SK-N-SH treated with all-trans-retinoic acid at 6 μM for 48 hours (cell line): ENCODE data around the gene ETV1.

Source experiments
- ARNTL ChIP-seq: fragments of 450-650 bp; formaldehyde crosslinking; IDR thresholded peaks from 2 replicates; pipeline ENCODE4 v1.5.0; 2020; ENCODE audit warnings: low read depth, mild to moderate bottlenecking, moderate library complexity, borderline replicate concordance
- CREB5 ChIP-seq: fragments of 250-450 bp; sonication (Bioruptor Pico); IDR thresholded peaks from 2 replicates; pipeline ENCODE4 v1.5.1; 2020; ENCODE audit warnings: low read depth, mild to moderate bottlenecking, moderate library complexity
- CSDC2 ChIP-seq: fragments of 250-450 bp; sonication (Bioruptor Pico); IDR thresholded peaks from 2 replicates; pipeline ENCODE4 v1.5.0; 2020; ENCODE audit warnings: mild to moderate bottlenecking, moderate library complexity
- OSR1 ChIP-seq: fragments of 250-450 bp; sonication (Bioruptor Pico); IDR thresholded peaks from 2 replicates; pipeline ENCODE4 v1.8.0; 2022; ENCODE audit warnings: moderate library complexity, mild to moderate bottlenecking, inconsistent platforms
- PATZ1 ChIP-seq: fragments of 250-450 bp; sonication (Bioruptor Pico); IDR thresholded peaks from 2 replicates; pipeline ENCODE4 v1.8.0; 2020; ENCODE audit warnings: mild to moderate bottlenecking, moderate library complexity, borderline replicate concordance
- RARB ChIP-seq: fragments of 250-450 bp; sonication (Bioruptor Pico); IDR thresholded peaks from 2 replicates; pipeline ENCODE4 v1.8.0; 2021; ENCODE audit warnings: mild to moderate bottlenecking, moderate library complexity
- TSHZ2 ChIP-seq: fragments of 250-450 bp; sonication (Bioruptor Pico); IDR thresholded peaks from 2 replicates; pipeline ENCODE4 v1.5.0; 2020; ENCODE audit warnings: mild to moderate bottlenecking, moderate library complexity
- ZC3H10 ChIP-seq: fragments of 250-450 bp; sonication (Bioruptor Pico); IDR thresholded peaks from 2 replicates; pipeline ENCODE4 v1.5.1; 2021; ENCODE audit warnings: mild to moderate bottlenecking, moderate library complexity
- ZFP3 ChIP-seq: fragments of 250-450 bp; sonication (Bioruptor Pico); IDR thresholded peaks from 2 replicates; pipeline ENCODE4 v1.5.0; 2020; ENCODE audit warnings: mild to moderate bottlenecking, moderate library complexity
- ZNF70 ChIP-seq: fragments of 450-650 bp; formaldehyde crosslinking; IDR thresholded peaks from 2 replicates; pipeline ENCODE4 v1.5.0; 2020; ENCODE audit warnings: mild to moderate bottlenecking, moderate library complexity
- ZNF8 ChIP-seq: fragments of 450-650 bp; formaldehyde crosslinking; IDR thresholded peaks from 2 replicates; pipeline ENCODE4 v1.5.0; 2020; ENCODE audit warnings: mild to moderate bottlenecking, moderate library complexity

GRCh38 chr7:13987395-13987794, 2.1 kb downstream of the ETV1 start:
- no peak for TF ChIP-seq RARB (CRISPR knock-in tag)
- TF ChIP-seq TSHZ2 (CRISPR knock-in tag): no peak
- no peak for TF ChIP-seq PATZ1 (CRISPR knock-in tag)
- no peak for TF ChIP-seq CSDC2 (CRISPR knock-in tag)
- no peak for TF ChIP-seq OSR1 (CRISPR knock-in tag)
- no peak for TF ChIP-seq ZFP3
- no peak for TF ChIP-seq ZNF70
- no peak for TF ChIP-seq ZC3H10 (CRISPR knock-in tag)
- no peak for TF ChIP-seq CREB5 (CRISPR knock-in tag)
- no peak for TF ChIP-seq ARNTL (CRISPR knock-in tag)
- no peak for TF ChIP-seq ZNF8 (CRISPR knock-in tag)
